LNCaP clone FGC (cell line): ENCODE results near the gene HMGN4.
"Not testable (repeated sequence)": the region's sequence is repeated elsewhere in the genome, so short reads cannot be mapped to it uniquely, and the experiment has no call there.

ENCODE experiments used
- DNase-seq: peaks from one replicate; pipeline ENCODE4 v3.0.0-alpha.2; 2011; ENCODE audit warnings: low read depth
- H3K4me3 ChIP-seq: 2 replicates; pipeline ENCODE4 v1.5.1; 2011; ENCODE audit warnings: mild to moderate bottlenecking, low read depth, low read length, control low read depth
- CTCF ChIP-seq: IDR thresholded peaks from 2 replicates; pipeline ENCODE4 v1.5.1; 2012; ENCODE audit warnings: mild to moderate bottlenecking; ENCODE audit not compliant: control insufficient read depth, insufficient read depth; ENCODE audit errors: extremely low read depth

The HMGN4 gene

GRCh38 chr6:26543953-26544352 is 5.8 kb downstream of the HMGN4 start:
- no peak overlapping the region for H3K4me3 ChIP-seq
- no peak for DNase-seq
- TF ChIP-seq CTCF, result no peak

- TF ChIP-seq CTCF, result no peak
- H3K4me3 ChIP-seq, result no peak overlapping the region
- no peak for DNase-seq
Observed at GRCh38 chr6:26544473-26544872, 6.3 kb downstream of the HMGN4 start.

GRCh38 chr6:26545627-26546026 is 7.5 kb downstream of the HMGN4 start:
- no peak overlapping the region for H3K4me3 ChIP-seq
- TF ChIP-seq CTCF, result no peak
- DNase-seq, result no peak

GRCh38 chr6:26547363-26547762 is 9.2 kb downstream of the HMGN4 start:
- not testable (repeated sequence) for DNase-seq

GRCh38 chr6:26550250-26550993 is 12.3 kb downstream of the HMGN4 start:
- no peak for TF ChIP-seq CTCF
- DNase-seq, result no peak
- H3K4me3 ChIP-seq, result no peak overlapping the region

More at GRCh38 chr6:26547363-26547762, 9.2 kb downstream of the HMGN4 start:
- not testable (repeated sequence) for H3K4me3 ChIP-seq

GRCh38 chr6:26552205-26552604 is 14.0 kb downstream of the HMGN4 start:
- no peak for TF ChIP-seq CTCF
- no peak for DNase-seq
- no peak overlapping the region for H3K4me3 ChIP-seq

- H3K4me3 ChIP-seq, result peak overlapping the region; percentile 66
- TF ChIP-seq CTCF, result no peak
- DNase-seq, result no peak
Observed at GRCh38 chr6:26552640-26553188, 14.5 kb downstream of the HMGN4 start.
